Right atrium auricular region (tissue), 2 donors: ENCODE data around the gene SNED1. TPM values are rescaled to one million over a fixed set of nuclear protein-coding genes. Genes with fewer than 3 reads are reported as not detected.
"Not testable (repeated sequence)": the region's sequence is repeated elsewhere in the genome, so short reads cannot be mapped to it uniquely, and the experiment has no call there.

Experiments used
- DNase-seq: peaks from one replicate; pipeline ENCODE4 v3.0.0-alpha.2; 2019; ENCODE audit warnings: low spot score
- H3K27ac ChIP-seq, 2 donors: fragments of 200-600 bp; sonication (generic); 1 replicate in 1 of 2; 2 replicates in 1 of 2; pipeline ENCODE4 v1.5.1; 2016 to 2019
- H3K27me3 ChIP-seq, 2 donors: fragments of 200-600 bp; sonication (generic); one replicate each; pipeline versions ENCODE4 v1.5.1 to v1.6.0; 2017 to 2019
- H3K36me3 ChIP-seq: fragments of 200-600 bp; sonication (generic); one replicate; pipeline ENCODE4 v1.5.1; 2016
- H3K4me1 ChIP-seq, 2 donors: fragments of 200-600 bp; sonication (generic); one replicate each; pipeline versions ENCODE4 v1.5.1 to v1.6.0; 2017 to 2019
- H3K4me3 ChIP-seq, 2 donors: fragments of 200-600 bp; sonication (generic); 1 replicate in 1 of 2; 2 replicates in 1 of 2; pipeline ENCODE4 v1.5.1; 2017 to 2019; ENCODE audit warnings: mild to moderate bottlenecking in 1 of 2, moderate library complexity in 1 of 2
- H3K9me3 ChIP-seq, 2 donors: fragments of 200-600 bp; sonication (generic); one replicate each; pipeline ENCODE4 v1.5.1; 2019
- CTCF ChIP-seq, 2 donors: fragments of 200-600 bp; sonication (generic); IDR thresholded peaks; one replicate each; pipeline ENCODE4 v1.5.1; 2019; ENCODE audit warnings: antibody characterized with exemption in 2 of 2
- total RNA-seq, 2 donors: library from RNA; depleted of rRNA; stranded (reverse); fragments of >200 nt; gene quantifications; one replicate each; pipeline ENCODE4 v1.1.0, GENCODE V29; 2016

Gene SNED1
- total RNA-seq, 2 donors from 2014 or later, result 9.9 to 16.4 TPM

- no peak for DNase-seq
- H3K27ac ChIP-seq, result no peak overlapping the region
- H3K4me1 ChIP-seq, result no peaks in the 10 kb centered on the region
- no peak for TF ChIP-seq CTCF (IDR thresholded peaks at IDR 0.05)
- no peak overlapping the region for H3K4me3 ChIP-seq
- no peaks in the 10 kb centered on the region for H3K9me3 ChIP-seq
- no peaks in the 10 kb centered on the region for H3K27me3 ChIP-seq
- H3K36me3 ChIP-seq, result no peaks in the 10 kb centered on the region
Observed at GRCh38 chr2:240970104-240970503, 28.3 kb upstream of the SNED1 start.

- Histone ChIP-seq H3K27ac (no peak overlapping the region), H3K27me3 (no peaks in the 10 kb centered on the region), H3K4me1 (no peaks in the 10 kb centered on the region), H3K9me3 (no peaks in the 10 kb centered on the region), H3K36me3 (no peaks in the 10 kb centered on the region), H3K4me3 (no peak overlapping the region)
- no peak for TF ChIP-seq CTCF (IDR thresholded peaks at IDR 0.05)
- DNase-seq, result no peak
Observed at GRCh38 chr2:240970816-240971215, 27.6 kb upstream of the SNED1 start.

GRCh38 chr2:240972201-240972600, 26.2 kb upstream of the SNED1 start:
- no peaks in the 10 kb centered on the region for H3K27me3 ChIP-seq
- H3K9me3 ChIP-seq, result no peaks in the 10 kb centered on the region
- TF ChIP-seq CTCF (IDR thresholded peaks at IDR 0.05), result no peak
- no peak overlapping the region for H3K4me3 ChIP-seq
- H3K36me3 ChIP-seq, result no peaks in the 10 kb centered on the region
- no peak for DNase-seq
- H3K27ac ChIP-seq, result no peak overlapping the region
- no peaks in the 10 kb centered on the region for H3K4me1 ChIP-seq

- Histone ChIP-seq H3K4me1 (no peaks in the 10 kb centered on the region), H3K9me3 (no peaks in the 10 kb centered on the region), H3K36me3 (no peaks in the 10 kb centered on the region), H3K4me3 (no peak overlapping the region), H3K27me3 (no peaks in the 10 kb centered on the region), H3K27ac (no peak overlapping the region)
- DNase-seq, result no peak
- no peak for TF ChIP-seq CTCF (IDR thresholded peaks at IDR 0.05)
Observed at GRCh38 chr2:240972636-240973521, 25.5 kb upstream of the SNED1 start.

- no peak for DNase-seq
- H3K4me1 ChIP-seq, result no peaks in the 10 kb centered on the region
- no peaks in the 10 kb centered on the region for H3K27me3 ChIP-seq
- H3K9me3 ChIP-seq, result no peaks in the 10 kb centered on the region
- H3K36me3 ChIP-seq, result no peaks in the 10 kb centered on the region
- H3K4me3 ChIP-seq, result no peak overlapping the region
- H3K27ac ChIP-seq, result no peak overlapping the region
- no peak for TF ChIP-seq CTCF (IDR thresholded peaks at IDR 0.05)
Observed at GRCh38 chr2:240974771-240975572, 23.4 kb upstream of the SNED1 start.

GRCh38 chr2:240975903-240976302, 22.5 kb upstream of the SNED1 start:
- not testable (repeated sequence) for H3K4me1 ChIP-seq, DNase-seq, H3K27me3 ChIP-seq, H3K9me3 ChIP-seq, H3K27ac ChIP-seq, H3K36me3 ChIP-seq, H3K4me3 ChIP-seq
